A549 (cell line): Measurements from ENCODE around the gene SEPTIN10. TPM values are rescaled to one million over a fixed set of nuclear protein-coding genes. Genes with fewer than 3 reads are reported as not detected.

Source experiments
- ATAC-seq, 2 experiments: fragments of 200-7000 bp in 1 of 2; fragments of >200 bp in 1 of 2; cut with Nextera tagmentation in 1 of 2; cut with Tn5 transposase in 1 of 2; 3 replicates each; pipeline versions ENCODE4 v1.8.0 to v1.9.1; 2018 to 2020; ENCODE audit warnings: mild to moderate bottlenecking in 1 of 2, moderate library complexity in 1 of 2
- CTCF ChIA-PET: fragments of 300-600 bp; sonication (Branson Sonifier 250); formaldehyde crosslinking; extraction: SDS; loops from one replicate; lab custom pipeline; 2021; ENCODE audit warnings: antibody characterized with exemption, inconsistent platforms; lab: Yijun Ruan, JAX
- POLR2A ChIA-PET: fragments of 350-600 bp; formaldehyde crosslinking; extraction: SDS; loops from one replicate; lab custom pipeline; 2021; ENCODE audit warnings: antibody characterized with exemption, inconsistent platforms; lab: Yijun Ruan, JAX
- DNase-seq, 2 experiments: peaks; one replicate each; pipeline versions ENCODE4 v3.0.0 to v3.0.0-alpha.2; 2011 to 2016; ENCODE audit warnings: low read depth in 1 of 2, low spot score in 1 of 2
- FAIRE-seq: peaks from 2 replicates; lab custom pipeline; 2011; peaks lifted over from hg19 to GRCh38; lab: Jason Lieb, UNC
- H3K27ac ChIP-seq, 2 experiments: fragments of >200 bp; sonication (Bioruptor Twin); formaldehyde crosslinking; 3 replicates each; pipeline ENCODE4 v1.5.1; 2016 to 2017
- H3K4me1 ChIP-seq: fragments of >200 bp; sonication (Bioruptor Twin); formaldehyde crosslinking; 3 replicates; pipeline ENCODE4 v1.6.1; 2016
- H3K4me2 ChIP-seq: fragments of >200 bp; sonication (Bioruptor Twin); formaldehyde crosslinking; 3 replicates; pipeline ENCODE4 v1.6.1; 2016
- H3K4me3 ChIP-seq: fragments of >200 bp; sonication (Bioruptor Twin); formaldehyde crosslinking; 3 replicates; pipeline ENCODE4 v1.5.1; 2016
- H3K9me3 ChIP-seq: fragments of >200 bp; sonication (Bioruptor Twin); formaldehyde crosslinking; 3 replicates; pipeline ENCODE4 v1.6.1; 2016
- CBX8 ChIP-seq: fragments of 200-600 bp; sonication (generic); IDR thresholded peaks from 2 replicates; pipeline ENCODE4 v1.6.1; 2016
- E2F6 ChIP-seq: IDR thresholded peaks from 2 replicates; pipeline ENCODE4 v1.6.1; 2012; ENCODE audit warnings: low read depth, borderline replicate concordance
- EHMT2 ChIP-seq: fragments of 200-600 bp; sonication (generic); IDR thresholded peaks from 2 replicates; pipeline ENCODE4 v1.6.1; 2016; ENCODE audit warnings: antibody characterized with exemption, low read depth, mild to moderate bottlenecking, moderate library complexity
- FOSB ChIP-seq: fragments of 250-450 bp; sonication (Bioruptor Pico); IDR thresholded peaks from 2 replicates; pipeline ENCODE4 v1.5.0; 2020; ENCODE audit warnings: mild to moderate bottlenecking, moderate library complexity
- GATA3 ChIP-seq: IDR thresholded peaks from 2 replicates; pipeline ENCODE4 v1.6.1; 2012; ENCODE audit warnings: borderline replicate concordance
- HEYL ChIP-seq: fragments of 250-450 bp; sonication (Bioruptor Pico); IDR thresholded peaks from 2 replicates; pipeline ENCODE4 v1.8.0; 2021; ENCODE audit warnings: mild to moderate bottlenecking, moderate library complexity
- HOXA7 ChIP-seq: fragments of 250-450 bp; sonication (Bioruptor Pico); IDR thresholded peaks from 2 replicates; pipeline ENCODE4 v1.5.0; 2020; ENCODE audit warnings: mild to moderate bottlenecking, moderate library complexity
- HOXB5 ChIP-seq: fragments of 250-450 bp; sonication (Bioruptor Pico); IDR thresholded peaks from 2 replicates; pipeline ENCODE4 v1.5.0; 2020; ENCODE audit warnings: mild to moderate bottlenecking, moderate library complexity
- KDM5A ChIP-seq: fragments of 200-600 bp; sonication (generic); IDR thresholded peaks from 2 replicates; pipeline ENCODE4 v1.6.1; 2016; ENCODE audit warnings: antibody characterized with exemption, mild to moderate bottlenecking
- MAFK ChIP-seq: fragments of 450-650 bp; IDR thresholded peaks from 2 replicates; pipeline ENCODE4 v1.6.1; 2014; ENCODE audit not compliant: partially characterized antibody
- MYC ChIP-seq: IDR thresholded peaks from 2 replicates; pipeline ENCODE4 v1.6.1; 2012; ENCODE audit warnings: mild to moderate bottlenecking, inconsistent platforms, low read length, improper control_type of control experiment, borderline replicate concordance
- NFE2L2 ChIP-seq: fragments of 150-350 bp; conservative IDR thresholded peaks from 2 replicates; pipeline ENCODE4 v1.6.1; 2014; ENCODE audit warnings: low read length
- NPAS2 ChIP-seq: fragments of 250-450 bp; sonication (Bioruptor Pico); IDR thresholded peaks from 2 replicates; pipeline ENCODE4 v1.8.0; 2022; ENCODE audit warnings: mild to moderate bottlenecking, moderate library complexity, borderline replicate concordance
- PHF8 ChIP-seq: fragments of 200-600 bp; sonication (generic); IDR thresholded peaks from 2 replicates; pipeline ENCODE4 v1.6.1; 2016; ENCODE audit warnings: low read depth, mild to moderate bottlenecking, antibody characterized with exemption, moderate library complexity, borderline replicate concordance
- POLR2A ChIP-seq: IDR thresholded peaks from 2 replicates; pipeline ENCODE4 v1.6.1; 2012; ENCODE audit warnings: mild to moderate bottlenecking, low read length
- POLR2AphosphoS2 ChIP-seq: conservative IDR thresholded peaks from 2 replicates; pipeline ENCODE4 v1.6.1; 2012; ENCODE audit warnings: low read length, improper control_type of control experiment, inconsistent platforms
- RARB ChIP-seq: fragments of 250-450 bp; sonication (Bioruptor Pico); IDR thresholded peaks from 2 replicates; pipeline ENCODE4 v1.8.0; 2021; ENCODE audit warnings: mild to moderate bottlenecking, moderate library complexity
- RCOR1 ChIP-seq: fragments of 150-350 bp; IDR thresholded peaks from 2 replicates; pipeline ENCODE4 v1.6.1; 2014; ENCODE audit warnings: antibody characterized with exemption, low read length, low read depth
- RFX5 ChIP-seq: fragments of 450-650 bp; IDR thresholded peaks from 2 replicates; pipeline ENCODE4 v1.7.1; 2014; ENCODE audit warnings: antibody characterized with exemption, mild to moderate bottlenecking, moderate library complexity
- SMC3 ChIP-seq: fragments of >200 bp; sonication (Bioruptor Twin); formaldehyde crosslinking; IDR thresholded peaks from 3 replicates; pipeline ENCODE4 v1.6.1; 2018; ENCODE audit warnings: inconsistent platforms
- SREBF2 ChIP-seq: fragments of 450-650 bp; IDR thresholded peaks from 2 replicates; pipeline ENCODE4 v1.6.1; 2014; ENCODE audit warnings: mild to moderate bottlenecking, moderate library complexity
- TP53 ChIP-seq: fragments of 250-450 bp; sonication (Bioruptor Pico); IDR thresholded peaks from 2 replicates; pipeline ENCODE4 v1.5.0; 2021; ENCODE audit warnings: mild to moderate bottlenecking, moderate library complexity
- USF2 ChIP-seq: fragments of 450-650 bp; IDR thresholded peaks from 2 replicates; pipeline ENCODE4 v1.6.1; 2014; ENCODE audit warnings: antibody characterized with exemption
- WGBS: methylation state at CpG from one replicate; pipeline ENCODE4 v1.1.6; 2017; ENCODE audit errors: missing lambda C conversion rate; 5-methylcytosine and 5-hydroxymethylcytosine counted together
- polyA plus RNA-seq, 4 experiments: library from polyadenylated mRNA; depleted of rRNA in 3 of 4; stranded (reverse); fragments of >200 nt; fragmentation: RNase III in 1 of 4; extraction: RNeasy Plus Mini Kit Qiagen cat#74134 plus additional on column Dnase treatment in 1 of 4; gene quantifications; 2 replicates in 3 of 4; 3 replicates in 1 of 4; pipeline ENCODE4 v1.2.3, GENCODE V29; 2011 to 2017
- TF ChIP-seq, protein P1 (sequence below): fragments of >200 bp; sonication (Bioruptor Twin); formaldehyde crosslinking; IDR thresholded peaks from 2 replicates; pipeline ENCODE4 v1.6.1; 2016
- TF ChIP-seq, protein P2 (sequence below): fragments of 250-450 bp; sonication (Bioruptor Pico); IDR thresholded peaks from 2 replicates; pipeline ENCODE4 v1.5.0; 2020; ENCODE audit warnings: low read depth, mild to moderate bottlenecking, moderate library complexity
- TF ChIP-seq, protein P3 (sequence below): fragments of >200 bp; sonication (Bioruptor Twin); formaldehyde crosslinking; IDR thresholded peaks from 3 replicates; pipeline ENCODE4 v1.5.1; 2016

SEPTIN10 gene
- polyA plus RNA-seq, 2 of the 4 experiments (the other 2 are of a cell fraction), result 87.6 to 95.0 TPM

DNA sequence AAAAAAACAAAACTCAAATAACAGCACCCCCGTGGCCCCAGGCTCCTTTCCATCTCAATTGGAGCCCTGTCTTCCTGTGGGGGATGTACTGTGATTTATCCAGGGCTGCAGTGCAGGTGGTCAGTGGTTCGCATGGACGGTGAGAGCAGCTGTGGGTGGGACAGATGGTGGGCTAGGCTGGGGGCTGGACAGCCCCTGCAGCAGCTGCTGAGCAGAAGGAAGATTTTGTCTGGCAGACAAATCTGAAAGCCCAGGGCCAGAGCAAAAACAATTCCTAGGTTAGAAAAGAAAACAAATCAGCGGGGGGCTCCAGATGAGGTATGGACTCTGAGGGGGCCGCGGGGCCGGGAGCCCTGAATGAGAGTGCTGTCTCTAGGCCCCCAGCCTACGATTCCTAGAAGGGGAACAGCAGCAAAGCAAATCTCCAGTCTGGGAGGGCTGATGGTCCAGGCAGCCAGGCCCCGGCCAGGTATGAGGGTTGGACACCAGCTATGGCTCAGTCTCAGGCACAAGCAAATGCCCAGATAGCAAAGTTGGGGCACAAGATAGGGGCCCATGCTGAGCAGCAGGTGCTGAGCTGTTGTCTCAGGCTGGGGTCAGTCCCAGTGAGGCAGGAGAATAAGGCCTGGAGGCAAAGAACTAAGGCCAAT lies 45.8 kb upstream of the SEPTIN10 start:
- Histone ChIP-seq H3K9me3 (no peaks in the 10 kb centered on the region), H3K4me2 (no peak overlapping the region), H3K4me1 (no peaks in the 10 kb centered on the region), H3K27ac (no peak overlapping the region), H3K4me3 (no peak overlapping the region)
- ATAC-seq (no peak), DNase-seq (no peak), FAIRE-seq (no peak)
- TF ChIP-seq HOXA7 (CRISPR knock-in tag) (no peak), HOXB5 (CRISPR knock-in tag) (no peak), SREBF2 (no peak), HEYL (no peak)
- TF ChIP-seq, protein P1, sequence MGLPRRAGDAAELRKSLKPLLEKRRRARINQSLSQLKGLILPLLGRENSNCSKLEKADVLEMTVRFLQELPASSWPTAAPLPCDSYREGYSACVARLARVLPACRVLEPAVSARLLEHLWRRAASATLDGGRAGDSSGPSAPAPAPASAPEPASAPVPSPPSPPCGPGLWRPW, result no peak
- ChIA-PET POLR2A (no interaction called here), CTCF (interaction anchor here (0.7 to 2.9 kb wide), 3 partner anchors 8 to 77 kb away, joined by 3 to 6 read pairs (median 4); no protein-coding TSS in a partner anchor)
- WGBS, result 63% methylated on average over 9 of the region's 9 CpGs

DNA sequence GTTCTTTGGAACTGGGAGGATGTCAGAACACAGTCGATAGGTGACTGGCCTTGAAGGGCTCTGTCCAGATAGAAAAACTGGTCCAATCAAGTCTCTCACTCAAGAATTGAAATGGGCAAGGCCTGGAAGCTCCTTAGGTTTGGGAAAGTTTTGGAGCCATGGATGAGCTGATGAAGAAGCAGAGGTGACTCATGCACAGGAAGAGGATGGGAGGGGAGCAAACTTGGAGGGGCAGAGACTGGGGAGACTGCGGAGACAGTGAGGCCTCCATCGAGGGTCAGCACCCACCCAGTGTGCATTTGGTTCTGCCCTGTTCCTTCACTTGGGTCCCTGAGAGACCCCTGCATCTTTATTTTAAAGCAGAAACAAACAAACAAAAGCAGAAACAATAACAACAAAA lies 41.5 kb upstream of the SEPTIN10 start:
- 56% methylated on average over 3 of the region's 3 CpGs for WGBS

DNA sequence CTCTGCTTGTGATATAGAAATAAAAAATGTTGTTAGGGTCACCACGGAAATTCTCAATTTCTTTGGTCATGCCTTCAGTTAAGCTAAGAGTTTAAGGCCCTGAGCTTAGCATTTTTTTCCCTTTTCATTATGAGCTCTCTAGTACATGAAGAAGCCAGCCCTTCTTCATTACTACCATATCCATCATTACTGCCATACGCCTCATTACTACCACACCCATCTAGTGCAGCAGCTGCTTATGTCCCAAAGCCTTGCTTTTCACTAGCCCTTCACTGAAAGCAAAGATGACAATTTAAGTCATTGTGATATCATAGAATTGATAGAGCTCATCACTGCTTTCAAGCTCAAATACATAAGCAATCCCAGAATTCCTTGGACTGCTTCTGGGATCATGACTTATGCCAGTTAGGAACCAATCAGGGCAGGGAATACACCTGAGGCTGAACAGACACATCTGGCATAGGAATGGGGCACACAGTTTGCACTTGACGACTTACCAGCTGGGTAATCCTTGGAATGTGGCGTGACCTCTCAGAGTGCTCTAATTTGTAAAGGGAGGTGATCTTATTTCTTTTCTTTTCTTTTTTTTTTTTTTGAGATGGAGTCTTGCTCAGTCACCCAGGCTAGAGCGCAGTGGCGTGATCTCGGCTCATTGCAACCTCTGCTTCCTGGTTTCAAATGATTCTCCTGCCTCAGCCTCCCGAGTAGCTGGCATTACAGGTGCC lies 40.7 kb upstream of the SEPTIN10 start:
- POLR2A ChIA-PET, result no interaction called here
- 82% methylated on average over 8 of the region's 8 CpGs for WGBS
- Histone ChIP-seq H3K9me3 (no peaks in the 10 kb centered on the region), H3K4me2 (no peak overlapping the region), H3K4me3 (no peak overlapping the region), H3K4me1 (no peaks in the 10 kb centered on the region), H3K27ac (no peak overlapping the region)
- ATAC-seq (no peak), FAIRE-seq (no peak), DNase-seq (no peak)
- TF ChIP-seq, protein P2, sequence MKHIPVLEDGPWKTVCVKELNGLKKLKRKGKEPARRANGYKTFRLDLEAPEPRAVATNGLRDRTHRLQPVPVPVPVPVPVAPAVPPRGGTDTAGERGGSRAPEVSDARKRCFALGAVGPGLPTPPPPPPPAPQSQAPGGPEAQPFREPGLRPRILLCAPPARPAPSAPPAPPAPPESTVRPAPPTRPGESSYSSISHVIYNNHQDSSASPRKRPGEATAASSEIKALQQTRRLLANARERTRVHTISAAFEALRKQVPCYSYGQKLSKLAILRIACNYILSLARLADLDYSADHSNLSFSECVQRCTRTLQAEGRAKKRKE (CRISPR knock-in tag), result no peak
- TF ChIP-seq EHMT2 (no peak), HOXB5 (CRISPR knock-in tag) (no peak), MYC (no peak), USF2 (no peak), MAFK (no peak)
- CTCF ChIA-PET, result no interaction called here

More for the DNA sequence above, 41.5 kb upstream of the SEPTIN10 start:
- no peak for TF ChIP-seq NPAS2 (CRISPR knock-in tag)
- TF ChIP-seq POLR2A, result no peak
- no peak for TF ChIP-seq RFX5
- TF ChIP-seq, protein P1, result no peak
- no peak for TF ChIP-seq E2F6
- no peak for TF ChIP-seq TP53
- TF ChIP-seq RCOR1, result no peak
- TF ChIP-seq FOSB (CRISPR knock-in tag), result no peak
- TF ChIP-seq PHF8, result no peak
- no peak for TF ChIP-seq CBX8
- no peak for TF ChIP-seq KDM5A
- no peak for TF ChIP-seq RARB (CRISPR knock-in tag)
- TF ChIP-seq SMC3, result no peak
- TF ChIP-seq, protein P3, sequence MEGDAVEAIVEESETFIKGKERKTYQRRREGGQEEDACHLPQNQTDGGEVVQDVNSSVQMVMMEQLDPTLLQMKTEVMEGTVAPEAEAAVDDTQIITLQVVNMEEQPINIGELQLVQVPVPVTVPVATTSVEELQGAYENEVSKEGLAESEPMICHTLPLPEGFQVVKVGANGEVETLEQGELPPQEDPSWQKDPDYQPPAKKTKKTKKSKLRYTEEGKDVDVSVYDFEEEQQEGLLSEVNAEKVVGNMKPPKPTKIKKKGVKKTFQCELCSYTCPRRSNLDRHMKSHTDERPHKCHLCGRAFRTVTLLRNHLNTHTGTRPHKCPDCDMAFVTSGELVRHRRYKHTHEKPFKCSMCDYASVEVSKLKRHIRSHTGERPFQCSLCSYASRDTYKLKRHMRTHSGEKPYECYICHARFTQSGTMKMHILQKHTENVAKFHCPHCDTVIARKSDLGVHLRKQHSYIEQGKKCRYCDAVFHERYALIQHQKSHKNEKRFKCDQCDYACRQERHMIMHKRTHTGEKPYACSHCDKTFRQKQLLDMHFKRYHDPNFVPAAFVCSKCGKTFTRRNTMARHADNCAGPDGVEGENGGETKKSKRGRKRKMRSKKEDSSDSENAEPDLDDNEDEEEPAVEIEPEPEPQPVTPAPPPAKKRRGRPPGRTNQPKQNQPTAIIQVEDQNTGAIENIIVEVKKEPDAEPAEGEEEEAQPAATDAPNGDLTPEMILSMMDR, result no peak
- no peak for TF ChIP-seq GATA3
- TF ChIP-seq POLR2AphosphoS2, result no peak
- no peak for TF ChIP-seq NFE2L2
- Histone ChIP-seq H3K27ac (no peak overlapping the region), H3K4me2 (no peak overlapping the region), H3K4me1 (no peaks in the 10 kb centered on the region), H3K9me3 (no peaks in the 10 kb centered on the region), H3K4me3 (no peak overlapping the region)
- CTCF ChIA-PET, result no interaction called here
- DNase-seq (no peak), FAIRE-seq (no peak), ATAC-seq (no peak)
- POLR2A ChIA-PET, result no interaction called here
